Measurements from ENCODE around the gene THSD4. TPM values are rescaled to one million over a fixed set of nuclear protein-coding genes. Genes with fewer than 3 reads are reported as not detected.
A peak's percentile ranks its signal among the peaks of the same experiment; 100 is the strongest.

THSD4 gene
- polyA plus RNA-seq, 1 donor (not counting 4 experiments of a cell fraction or from before 2014, with no cell fraction given), result 24.5 TPM

GRCh38 chr15:71573599-71573998 lies 458.3 kb downstream of the THSD4 start:
- Histone ChIP-seq H3K4me1 (ENCODE audit: control insufficient read depth, extremely low read depth, insufficient read depth, low read length) (peaks cover 28% of the 10 kb centered on the region), H3K27ac (ENCODE audit: control insufficient read depth, insufficient read depth, low read length) (no peak overlapping the region), H3K27me3 (ENCODE audit: control insufficient read depth, extremely low read depth, insufficient read depth, low read length) (no peaks in the 10 kb centered on the region), H3K36me3 (ENCODE audit: control insufficient read depth in 2 of 2, extremely low read depth in 1 of 2, insufficient read depth in 2 of 2, low read length in 2 of 2) (no peaks in the 10 kb centered on the region), H3K79me2 (ENCODE audit: control insufficient read depth, insufficient read depth, low read length) (no peaks in the 10 kb centered on the region), H3K9ac (ENCODE audit: control insufficient read depth, extremely low read depth, insufficient read depth, low read length) (no peak overlapping the region), H4K20me1 (ENCODE audit: control insufficient read depth, extremely low read depth, insufficient read depth, low read length) (no peaks in the 10 kb centered on the region), H2AFZ (ENCODE audit: control insufficient read depth, low read length) (no peak overlapping the region), H3K9me3 (ENCODE audit: control insufficient read depth, low read depth, low read length) (no peaks in the 10 kb centered on the region), H3K4me2 (ENCODE audit: control insufficient read depth, extremely low read depth, insufficient read depth, low read depth, low read length) (no peak overlapping the region), H3K4me3 (ENCODE audit: control insufficient read depth in 2 of 3, extremely low read depth in 1 of 3, insufficient read depth in 2 of 3, low read depth in 1 of 3, low read length in 3 of 3) (no peak overlapping the region), H3K9me1 (ENCODE audit: control insufficient read depth, extremely low read depth, insufficient read depth, low read length) (no peaks in the 10 kb centered on the region)
- dilution Hi-C loops (cut with MboI; ENCODE audit: extremely low pct_ligation_motif_present, low sequenced_read_pairs), result no loop called here
- FAIRE-seq, result no peak
- TF ChIP-seq, protein P1, sequence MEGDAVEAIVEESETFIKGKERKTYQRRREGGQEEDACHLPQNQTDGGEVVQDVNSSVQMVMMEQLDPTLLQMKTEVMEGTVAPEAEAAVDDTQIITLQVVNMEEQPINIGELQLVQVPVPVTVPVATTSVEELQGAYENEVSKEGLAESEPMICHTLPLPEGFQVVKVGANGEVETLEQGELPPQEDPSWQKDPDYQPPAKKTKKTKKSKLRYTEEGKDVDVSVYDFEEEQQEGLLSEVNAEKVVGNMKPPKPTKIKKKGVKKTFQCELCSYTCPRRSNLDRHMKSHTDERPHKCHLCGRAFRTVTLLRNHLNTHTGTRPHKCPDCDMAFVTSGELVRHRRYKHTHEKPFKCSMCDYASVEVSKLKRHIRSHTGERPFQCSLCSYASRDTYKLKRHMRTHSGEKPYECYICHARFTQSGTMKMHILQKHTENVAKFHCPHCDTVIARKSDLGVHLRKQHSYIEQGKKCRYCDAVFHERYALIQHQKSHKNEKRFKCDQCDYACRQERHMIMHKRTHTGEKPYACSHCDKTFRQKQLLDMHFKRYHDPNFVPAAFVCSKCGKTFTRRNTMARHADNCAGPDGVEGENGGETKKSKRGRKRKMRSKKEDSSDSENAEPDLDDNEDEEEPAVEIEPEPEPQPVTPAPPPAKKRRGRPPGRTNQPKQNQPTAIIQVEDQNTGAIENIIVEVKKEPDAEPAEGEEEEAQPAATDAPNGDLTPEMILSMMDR (optimal IDR thresholded peaks at IDR 0.05 in 1 of 3, IDR thresholded peaks at IDR 0.05 in 1 of 3, conservative IDR thresholded peaks at IDR 0.05 in 1 of 3; ENCODE audit: extremely low read depth in 1 of 3, insufficient read depth in 2 of 3, low read length in 3 of 3), result no peak
- TF ChIP-seq EZH2 (IDR thresholded peaks at IDR 0.05; ENCODE audit: low read length), result no peak
- DNase-seq (ENCODE audit: low read depth, low spot score), result no peak

- dilution Hi-C loops (cut with MboI; ENCODE audit: extremely low pct_ligation_motif_present, low sequenced_read_pairs), result no loop called here
- no peaks in the 10 kb centered on the region for H3K36me3 ChIP-seq (ENCODE audit: control insufficient read depth in 2 of 2, extremely low read depth in 1 of 2, insufficient read depth in 2 of 2, low read length in 2 of 2)
- TF ChIP-seq, protein P1 (optimal IDR thresholded peaks at IDR 0.05 in 1 of 3, IDR thresholded peaks at IDR 0.05 in 1 of 3, conservative IDR thresholded peaks at IDR 0.05 in 1 of 3; ENCODE audit: extremely low read depth in 1 of 3, insufficient read depth in 2 of 3, low read length in 3 of 3), result peak in 2 of 3 experiments; percentile 34 to 57
- TF ChIP-seq EZH2 (IDR thresholded peaks at IDR 0.05; ENCODE audit: low read length), result no peak
- H3K9me1 ChIP-seq (ENCODE audit: control insufficient read depth, extremely low read depth, insufficient read depth, low read length), result no peaks in the 10 kb centered on the region
- no peak overlapping the region for H3K9ac ChIP-seq (ENCODE audit: control insufficient read depth, extremely low read depth, insufficient read depth, low read length)
- H2AFZ ChIP-seq (ENCODE audit: control insufficient read depth, low read length), result no peak overlapping the region
- H3K79me2 ChIP-seq (ENCODE audit: control insufficient read depth, insufficient read depth, low read length), result no peaks in the 10 kb centered on the region
- no peak for DNase-seq (ENCODE audit: low read depth, low spot score)
- H3K9me3 ChIP-seq (ENCODE audit: control insufficient read depth, low read depth, low read length), result no peaks in the 10 kb centered on the region
- no peaks in the 10 kb centered on the region for H3K27me3 ChIP-seq (ENCODE audit: control insufficient read depth, extremely low read depth, insufficient read depth, low read length)
- peaks cover 26% of the 10 kb centered on the region for H3K4me1 ChIP-seq (ENCODE audit: control insufficient read depth, extremely low read depth, insufficient read depth, low read length)
- H4K20me1 ChIP-seq (ENCODE audit: control insufficient read depth, extremely low read depth, insufficient read depth, low read length), result no peaks in the 10 kb centered on the region
- H3K4me2 ChIP-seq (ENCODE audit: control insufficient read depth, extremely low read depth, insufficient read depth, low read depth, low read length), result no peak overlapping the region
- H3K4me3 ChIP-seq (ENCODE audit: control insufficient read depth in 2 of 3, extremely low read depth in 1 of 3, insufficient read depth in 2 of 3, low read depth in 1 of 3, low read length in 3 of 3), result no peak overlapping the region
- no peak for FAIRE-seq
- H3K27ac ChIP-seq (ENCODE audit: control insufficient read depth, insufficient read depth, low read length), result no peak overlapping the region
These were observed 460.3 kb downstream of the THSD4 start for GRCh38 chr15:71575474-71576045.
